A673 (cell line): ENCODE results near the gene MAP2K5. TPM values are rescaled to one million over a fixed set of nuclear protein-coding genes. Genes with fewer than 3 reads are reported as not detected.

ENCODE experiments used
- BruUV-seq: library from RNA; stranded (reverse); fragments of 400-500 nt; replicated peaks from 2 replicates; lab custom pipeline; 2021; lab: Mats Ljungman, UMichigan
- CTCF ChIA-PET: fragments of 300-600 bp; sonication (Branson Sonifier 250); formaldehyde crosslinking; loops from one replicate; lab custom pipeline; 2022; ENCODE audit warnings: antibody characterized with exemption; lab: Charles Lee
- POLR2A ChIA-PET: fragments of 300-600 bp; sonication (Branson Sonifier 250); formaldehyde crosslinking; loops from one replicate; lab custom pipeline; 2022; ENCODE audit warnings: antibody characterized with exemption; ENCODE audit not compliant: low non-redundant PET; lab: Charles Lee
- DNase-seq: peaks from one replicate; pipeline ENCODE4 v3.0.0-alpha.2; 2015; ENCODE audit warnings: low spot score
- H3K27ac ChIP-seq: fragments of 200-600 bp; sonication (generic); 2 replicates; pipeline ENCODE4 v1.5.1; 2016; ENCODE audit warnings: mixed run types, low read depth, mild to moderate bottlenecking, mixed read lengths, antibody characterized with exemption, low read length; ENCODE audit not compliant: poor library complexity, severe bottlenecking
- H3K27me3 ChIP-seq: fragments of 200-600 bp; sonication (generic); replicated peaks from 2 replicates; pipeline ENCODE4 v1.6.1; 2017; ENCODE audit warnings: mixed run types, low read depth, mild to moderate bottlenecking, mixed read lengths, antibody characterized with exemption, low read length; ENCODE audit not compliant: insufficient read depth, poor library complexity
- H3K36me3 ChIP-seq: fragments of 200-600 bp; sonication (generic); 2 replicates; pipeline ENCODE4 v1.6.1; 2016; ENCODE audit warnings: mixed run types, mild to moderate bottlenecking, mixed read lengths, antibody characterized with exemption, low read length; ENCODE audit not compliant: insufficient read depth, poor library complexity, severe bottlenecking
- H3K4me1 ChIP-seq: fragments of 200-600 bp; sonication (generic); 2 replicates; pipeline ENCODE4 v1.6.1; 2017; ENCODE audit warnings: mixed run types, mild to moderate bottlenecking, mixed read lengths, antibody characterized with exemption, low read length; ENCODE audit not compliant: insufficient read depth, poor library complexity, severe bottlenecking
- H3K4me3 ChIP-seq: fragments of 200-600 bp; sonication (generic); 2 replicates; pipeline ENCODE4 v1.5.1; 2016; ENCODE audit warnings: low read depth, mixed run types, mild to moderate bottlenecking, mixed read lengths, low read length; ENCODE audit not compliant: poor library complexity, severe bottlenecking
- H3K9me3 ChIP-seq: fragments of 200-600 bp; sonication (generic); 2 replicates; pipeline ENCODE4 v1.6.1; 2016; ENCODE audit warnings: mixed run types, low read depth, mild to moderate bottlenecking, mixed read lengths, antibody characterized with exemption, low read length; ENCODE audit not compliant: poor library complexity, severe bottlenecking
- EZH2 ChIP-seq: fragments of 200-600 bp; sonication (generic); IDR thresholded peaks from 2 replicates; pipeline ENCODE4 v1.6.1; 2017; ENCODE audit warnings: borderline replicate concordance, low read depth, mild to moderate bottlenecking, mixed read lengths, antibody characterized with exemption, low read length; ENCODE audit not compliant: poor library complexity, severe bottlenecking
- intact Hi-C: fragments of 100-400 bp; cut with micrococcal nuclease; formaldehyde crosslinking; loops from one replicate; pipeline ENCODE4 v1.10.0; 2022; ENCODE audit not compliant: unreplicated experiment
- total RNA-seq: library from RNA; stranded (reverse); gene quantifications from 2 replicates; pipeline ENCODE4 v1.2.3, GENCODE V29; 2021
- TF ChIP-seq, protein P1 (sequence below): fragments of 300-800, 200-600 bp; sonication (generic); conservative IDR thresholded peaks from 2 replicates; pipeline ENCODE4 v1.5.1; 2017; ENCODE audit warnings: low read depth, mild to moderate bottlenecking, antibody characterized with exemption, low read length, moderate library complexity, mixed read lengths

The MAP2K5 gene
- total RNA-seq, 1 experiment from 2014 or later: 62.8 TPM

DNA sequence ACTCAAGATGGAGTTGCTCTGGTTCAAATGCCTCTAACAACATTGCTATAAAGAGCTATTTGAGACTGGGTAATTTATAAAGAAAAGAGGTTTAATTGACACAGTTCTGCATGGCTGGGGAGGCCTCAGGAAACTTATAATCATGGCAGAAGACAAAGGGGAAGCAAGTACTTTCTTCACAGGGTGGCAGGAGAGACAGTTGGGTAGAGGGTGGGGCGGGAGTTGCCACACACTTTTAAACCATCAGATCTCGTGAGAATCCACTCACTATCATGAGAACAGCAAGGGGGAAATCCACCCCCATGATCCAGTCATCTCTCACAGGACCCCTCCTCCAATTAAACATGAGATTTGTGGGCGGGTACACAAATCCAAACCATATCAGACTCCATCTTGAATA, 30.7 kb downstream of the MAP2K5 start:
- H3K36me3 ChIP-seq: no peaks in the 10 kb centered on the region
- no peaks in the 10 kb centered on the region for H3K27me3 ChIP-seq
- ChIA-PET CTCF (no interaction called here), POLR2A (no interaction called here)
- TF ChIP-seq, protein P1, sequence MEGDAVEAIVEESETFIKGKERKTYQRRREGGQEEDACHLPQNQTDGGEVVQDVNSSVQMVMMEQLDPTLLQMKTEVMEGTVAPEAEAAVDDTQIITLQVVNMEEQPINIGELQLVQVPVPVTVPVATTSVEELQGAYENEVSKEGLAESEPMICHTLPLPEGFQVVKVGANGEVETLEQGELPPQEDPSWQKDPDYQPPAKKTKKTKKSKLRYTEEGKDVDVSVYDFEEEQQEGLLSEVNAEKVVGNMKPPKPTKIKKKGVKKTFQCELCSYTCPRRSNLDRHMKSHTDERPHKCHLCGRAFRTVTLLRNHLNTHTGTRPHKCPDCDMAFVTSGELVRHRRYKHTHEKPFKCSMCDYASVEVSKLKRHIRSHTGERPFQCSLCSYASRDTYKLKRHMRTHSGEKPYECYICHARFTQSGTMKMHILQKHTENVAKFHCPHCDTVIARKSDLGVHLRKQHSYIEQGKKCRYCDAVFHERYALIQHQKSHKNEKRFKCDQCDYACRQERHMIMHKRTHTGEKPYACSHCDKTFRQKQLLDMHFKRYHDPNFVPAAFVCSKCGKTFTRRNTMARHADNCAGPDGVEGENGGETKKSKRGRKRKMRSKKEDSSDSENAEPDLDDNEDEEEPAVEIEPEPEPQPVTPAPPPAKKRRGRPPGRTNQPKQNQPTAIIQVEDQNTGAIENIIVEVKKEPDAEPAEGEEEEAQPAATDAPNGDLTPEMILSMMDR: no peak
- no peak for TF ChIP-seq EZH2
- no TSS peak for BruUV-seq
- H3K4me3 ChIP-seq: no peak overlapping the region
- no peak overlapping the region for H3K27ac ChIP-seq
- DNase-seq: no peak
- H3K9me3 ChIP-seq: no peaks in the 10 kb centered on the region
- H3K4me1 ChIP-seq: peaks cover 6% of the 10 kb centered on the region
- intact Hi-C loops: no loop called here

DNA sequence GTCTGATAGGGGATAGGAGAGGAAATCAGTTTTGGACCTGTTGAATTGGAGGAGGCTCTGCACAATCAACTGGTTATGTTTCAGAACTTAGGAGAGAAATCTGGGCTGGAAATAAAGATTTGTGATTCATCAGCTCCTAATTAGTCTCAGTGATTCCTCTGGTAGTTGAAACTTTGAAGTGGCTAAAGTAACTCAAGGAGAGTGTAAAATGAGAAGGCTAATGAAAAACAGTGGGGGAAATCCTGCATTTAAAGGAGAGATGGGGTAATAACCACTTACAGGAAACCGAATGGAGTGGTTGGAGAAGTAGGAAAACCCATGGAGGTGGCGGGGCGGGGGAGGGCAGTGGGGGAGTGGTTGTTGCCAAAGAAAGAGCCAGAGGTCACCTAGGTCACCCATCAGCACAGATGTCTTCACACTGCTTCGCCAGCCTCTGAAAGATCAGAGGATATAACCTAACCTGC, 32.6 kb downstream of the MAP2K5 start:
- no TSS peak for BruUV-seq

DNA sequence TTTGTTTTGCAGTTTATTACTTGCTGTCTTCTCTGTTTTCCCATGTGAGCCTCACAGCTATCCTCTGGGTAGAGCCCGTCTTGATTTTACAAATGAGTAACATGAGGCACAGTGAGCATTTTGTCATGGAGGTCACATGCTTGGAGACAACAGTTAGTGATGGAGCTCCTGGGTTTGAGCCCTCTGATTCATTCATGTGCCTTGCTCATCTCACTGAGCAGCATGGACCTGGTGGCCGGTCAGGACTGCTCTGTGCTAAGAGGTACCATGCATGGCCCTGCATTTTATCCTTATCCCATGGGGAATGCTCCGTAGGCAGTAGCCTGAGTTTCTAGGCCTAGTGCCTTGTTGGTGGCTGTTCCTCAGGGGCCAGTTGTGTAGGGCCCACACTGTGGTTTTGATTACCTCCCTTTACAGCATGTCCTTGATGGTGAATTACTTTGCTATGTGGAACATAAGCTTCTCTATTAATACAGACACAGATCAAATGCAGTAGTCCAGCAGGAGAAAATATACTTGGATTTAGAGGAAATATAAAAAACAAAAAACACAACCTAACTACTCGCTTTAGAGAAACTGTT, 35.6 kb downstream of the MAP2K5 start:
- intact Hi-C loops: no loop called here
- DNase-seq: no peak
- Histone ChIP-seq H3K4me3 (no peak overlapping the region), H3K36me3 (peaks cover 4% of the 10 kb centered on the region), H3K4me1 (peaks cover 6% of the 10 kb centered on the region), H3K27me3 (no peaks in the 10 kb centered on the region), H3K9me3 (no peaks in the 10 kb centered on the region), H3K27ac (no peak overlapping the region)
- TF ChIP-seq, protein P1: no peak
- no peak for TF ChIP-seq EZH2
- ChIA-PET POLR2A (interaction anchor here (0.6 kb wide), 1 partner anchor 104 kb away, joined by 8 read pairs; no protein-coding TSS in a partner anchor), CTCF (no interaction called here)
- BruUV-seq: no TSS peak

More for the DNA sequence above, 32.6 kb downstream of the MAP2K5 start:
- no peak overlapping the region for H3K27ac ChIP-seq
- no peak for TF ChIP-seq EZH2
- TF ChIP-seq, protein P1: no peak
- ChIA-PET CTCF (no interaction called here), POLR2A (no interaction called here)
- H3K27me3 ChIP-seq: no peaks in the 10 kb centered on the region
- peak; percentile 52 for DNase-seq
- H3K4me1 ChIP-seq: peaks cover 6% of the 10 kb centered on the region
- no peaks in the 10 kb centered on the region for H3K36me3 ChIP-seq
- no peak overlapping the region for H3K4me3 ChIP-seq
- intact Hi-C loops: no loop called here
- H3K9me3 ChIP-seq: no peaks in the 10 kb centered on the region
